Aorta (tissue), 5 donors: ENCODE data around the gene ZNF428. TPM values are rescaled to one million over a fixed set of nuclear protein-coding genes. Genes with fewer than 3 reads are reported as not detected.
"Not testable (repeated sequence)": the region's sequence is repeated elsewhere in the genome, so short reads cannot be mapped to it uniquely, and the experiment has no call there.

Experiments used
- ATAC-seq: fragments of 200-7000 bp; cut with Tn5 transposase; one replicate; pipeline ENCODE4 v1.9.1; 2022; ENCODE audit warnings: moderate library complexity; ENCODE audit not compliant: low FRiP score
- DNase-seq, 2 donors: peaks; one replicate each; pipeline ENCODE4 v3.0.0-alpha.2; 2020
- H3K27ac ChIP-seq, 2 donors: one replicate each; pipeline ENCODE4 v1.5.1; 2013; ENCODE audit warnings: low read length in 2 of 2, mild to moderate bottlenecking in 2 of 2, moderate library complexity in 2 of 2, control low read depth in 1 of 2, inconsistent platforms in 1 of 2, low read depth in 1 of 2
- H3K27me3 ChIP-seq, 2 donors: one replicate each; pipeline ENCODE4 v1.6.1; 2013; ENCODE audit warnings: control low read depth in 1 of 2, low read length in 1 of 2, mild to moderate bottlenecking in 1 of 2, moderate library complexity in 1 of 2; ENCODE audit not compliant: insufficient read depth in 2 of 2, control insufficient read depth in 1 of 2
- H3K36me3 ChIP-seq, 2 donors: one replicate each; pipeline ENCODE4 v1.6.1; 2013; ENCODE audit warnings: control low read depth in 1 of 2, low read length in 1 of 2, mild to moderate bottlenecking in 1 of 2; ENCODE audit not compliant: insufficient read depth in 2 of 2, control insufficient read depth in 1 of 2
- H3K4me1 ChIP-seq, 2 donors: one replicate each; pipeline ENCODE4 v1.6.1; 2013; ENCODE audit warnings: low read length in 2 of 2, control low read depth in 1 of 2, mild to moderate bottlenecking in 1 of 2, moderate library complexity in 1 of 2; ENCODE audit not compliant: insufficient read depth in 2 of 2, control insufficient read depth in 1 of 2
- H3K4me3 ChIP-seq, 2 donors: one replicate each; pipeline ENCODE4 v1.5.1; 2013; ENCODE audit warnings: low read length in 2 of 2, control low read depth in 1 of 2, mild to moderate bottlenecking in 1 of 2
- H3K9me3 ChIP-seq: one replicate; pipeline ENCODE4 v1.6.1; 2013; ENCODE audit warnings: mild to moderate bottlenecking, low read length; ENCODE audit not compliant: control insufficient read depth
- WGBS, 2 donors: extraction: QIAGEN DNeasy Blood & Tissue Kit; methylation state at CpG; one replicate each; pipeline ENCODE4 v1.1.7; 2013; 5-methylcytosine and 5-hydroxymethylcytosine counted together
- intact Hi-C, 2 donors: fragments of 100-400 bp; cut with DNase I; formaldehyde crosslinking; loops; one replicate each; pipeline versions ENCODE4 v1.14.2 to v1.15.0; 2022
- polyA plus RNA-seq, 2 donors: library from polyadenylated mRNA; stranded (reverse); fragments of 200-250 nt; gene quantifications; one replicate each; pipeline ENCODE4 v1.2.3, GENCODE V29; 2013
- total RNA-seq, 2 donors: library from RNA; stranded (reverse); fragmentation: NEBNext Ultra II Directional; extraction: Animal tissue kit (Norgen Biotek cat#: 25700); gene quantifications; one replicate each; pipeline ENCODE4 v1.2.1, GENCODE V29; 2021
- donor health status: healthy with polysubstance abuse.
- donor health status: Bipolar disorder and iron deficiency.
- donor health status: DM: no; HTN: no; CAD: no.
- donor health status: DM: no; HTN: no; CAD: no.
- donor health status: DM: yes; HTN: yes; CAD: no.

ZNF428 gene
- total and polyA plus RNA-seq, 4 donors = 26.2 to 54.2 (median 35.8) TPM

DNA sequence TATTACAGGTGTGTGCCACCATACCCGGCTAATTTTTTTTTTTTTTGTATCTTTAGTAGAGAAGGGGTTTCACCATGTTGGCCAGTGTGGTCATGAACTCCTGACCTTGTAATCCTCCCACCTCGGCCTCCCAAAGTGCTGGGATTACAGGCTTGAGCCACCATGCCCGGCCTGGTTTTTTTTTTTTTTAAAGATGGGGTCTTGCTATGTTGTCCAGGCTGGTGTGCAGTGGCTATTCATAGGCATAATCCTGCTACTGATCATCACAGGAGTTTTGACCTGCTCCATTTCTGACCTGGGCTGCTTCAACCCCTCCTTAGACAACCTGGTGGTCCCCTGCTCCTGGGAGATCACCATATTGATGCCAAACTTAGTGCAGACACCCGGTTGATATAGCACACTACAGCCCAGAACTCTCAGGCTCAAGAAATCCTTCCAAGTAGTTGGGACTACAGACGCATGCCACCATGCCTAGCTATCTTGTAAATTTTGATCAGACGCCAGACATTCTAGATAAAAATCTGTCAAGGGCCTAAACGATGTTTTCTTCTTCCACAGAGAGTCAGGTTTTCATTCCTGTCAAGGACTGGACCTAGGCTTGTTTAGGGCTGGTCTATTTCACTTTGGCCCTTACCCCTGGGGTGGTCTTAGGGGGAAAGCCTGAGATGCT is 41.0 kb upstream of the ZNF428 start:
- H3K4me1 ChIP-seq = no peaks in the 10 kb centered on the region
- intact Hi-C loops = loop anchor here in 1 of 2 donors (10.0 kb wide), 1 partner anchor 126 kb away; the partner anchor contains the start of gene ZNF575
- 78 to 79% methylated on average over 7 of the region's 7 CpGs for WGBS, 2 donors
- H3K4me3 ChIP-seq = no peak overlapping the region
- H3K27me3 ChIP-seq = no peaks in the 10 kb centered on the region
- DNase-seq (no peak), ATAC-seq (no peak)
- no peak overlapping the region for H3K27ac ChIP-seq
- H3K9me3 ChIP-seq = peaks cover 1% of the 10 kb centered on the region
- H3K36me3 ChIP-seq = peaks cover 0 to 3% of the 10 kb centered on the region in 2 donors

DNA sequence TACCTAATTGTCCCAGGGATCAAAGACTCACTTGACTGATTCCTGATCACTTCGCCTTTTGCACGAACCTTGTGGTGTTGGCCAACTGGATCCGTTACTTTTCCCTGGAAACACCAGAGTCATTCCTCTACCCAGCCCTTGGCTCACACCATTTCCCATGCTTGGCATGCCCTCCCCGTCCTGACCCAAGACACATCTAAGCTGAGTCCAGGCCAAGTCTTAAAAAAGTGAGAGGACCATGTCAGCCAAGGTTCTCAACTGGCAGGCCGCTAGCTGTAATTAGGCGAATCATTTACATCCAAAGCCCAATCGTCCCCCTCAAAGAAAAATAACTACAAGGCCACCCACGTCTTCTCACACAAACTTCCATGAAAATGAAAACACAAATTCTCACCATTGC is 39.1 kb upstream of the ZNF428 start:
- Histone ChIP-seq H3K36me3 (peaks cover 0 to 2% of the 10 kb centered on the region in 2 donors), H3K27ac (no peak overlapping the region), H3K4me1 (no peaks in the 10 kb centered on the region), H3K27me3 (no peaks in the 10 kb centered on the region), H3K4me3 (no peak overlapping the region), H3K9me3 (peaks cover 1% of the 10 kb centered on the region)
- WGBS, 2 donors = 76 to 83% methylated on average over 8 of the region's 8 CpGs
- ATAC-seq = no peak
- intact Hi-C loops = no loop called here
- no peak for DNase-seq

DNA sequence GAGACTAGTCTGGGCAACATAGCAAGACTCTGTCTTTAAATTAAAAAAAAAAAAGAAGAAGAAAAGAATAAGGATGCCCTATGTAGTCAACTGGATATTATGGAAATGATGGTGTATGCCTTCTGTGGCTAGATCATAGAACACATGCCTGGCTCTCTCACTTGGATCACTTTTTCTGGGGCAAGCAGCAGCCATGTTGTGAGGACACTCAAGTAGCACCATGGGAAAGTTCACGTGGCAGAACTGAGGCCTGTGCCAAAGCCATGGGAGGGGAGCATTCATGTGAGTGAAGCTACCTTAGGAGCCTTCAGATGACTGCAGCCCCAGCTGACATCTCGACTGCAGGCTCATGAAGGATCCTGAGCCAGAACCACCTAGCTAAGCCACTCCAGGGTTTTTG is 38.6 kb upstream of the ZNF428 start:
- H3K9me3 ChIP-seq = peaks cover 1% of the 10 kb centered on the region
- peaks cover 0 to 2% of the 10 kb centered on the region in 2 donors for H3K36me3 ChIP-seq
- DNase-seq (no peak), ATAC-seq (no peak)
- WGBS, 2 donors = 94% methylated on average over 2 of the region's 2 CpGs
- intact Hi-C loops = no loop called here
- no peak overlapping the region for H3K4me3 ChIP-seq
- no peaks in the 10 kb centered on the region for H3K27me3 ChIP-seq
- H3K27ac ChIP-seq = no peak overlapping the region
- no peaks in the 10 kb centered on the region for H3K4me1 ChIP-seq

DNA sequence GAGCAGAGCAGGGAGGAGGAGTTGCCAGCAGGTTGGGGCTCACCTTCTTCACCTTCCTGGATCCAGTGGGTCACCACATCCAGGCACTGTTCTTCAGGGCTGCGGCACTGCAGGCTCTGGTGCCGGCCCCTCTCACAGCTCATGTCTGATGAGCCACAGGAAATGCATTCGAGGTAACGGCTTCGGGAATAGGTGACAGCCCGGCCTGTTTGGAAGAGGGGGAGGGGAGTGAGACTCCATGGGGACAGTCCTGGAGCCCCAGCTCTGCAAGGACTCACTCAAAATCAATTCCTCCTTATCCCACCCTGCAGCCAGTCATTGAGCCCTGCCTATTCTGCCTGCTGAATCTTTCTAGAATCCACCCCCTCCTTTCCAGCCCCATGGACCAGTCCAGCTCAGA is 37.0 kb upstream of the ZNF428 start:
- peaks cover 1% of the 10 kb centered on the region for H3K9me3 ChIP-seq
- no peaks in the 10 kb centered on the region for H3K27me3 ChIP-seq
- no peak overlapping the region for H3K27ac ChIP-seq
- no peak for ATAC-seq
- DNase-seq = no peak
- intact Hi-C loops = no loop called here
- H3K4me3 ChIP-seq = no peak overlapping the region
- H3K36me3 ChIP-seq = peaks cover 0 to 2% of the 10 kb centered on the region in 2 donors
- WGBS, 2 donors = 88 to 98% methylated on average over 6 of the region's 6 CpGs
- no peaks in the 10 kb centered on the region for H3K4me1 ChIP-seq

DNA sequence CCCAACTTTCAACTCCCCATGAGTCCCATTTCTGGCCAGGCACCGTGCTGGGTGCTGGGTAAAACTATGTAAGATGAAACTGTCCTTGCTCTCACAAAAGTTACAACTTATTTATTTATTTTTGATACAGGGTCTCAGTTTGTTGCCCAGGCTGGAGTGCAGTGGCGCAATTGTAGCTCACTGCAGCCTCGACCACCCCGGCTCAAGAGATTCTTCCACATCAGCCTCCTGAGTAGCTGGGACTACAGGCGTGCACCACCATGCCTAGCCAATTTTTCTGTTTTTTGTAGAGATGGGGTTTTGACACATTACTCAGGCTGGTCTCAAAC is 33.1 kb upstream of the ZNF428 start:
- intact Hi-C loops = loop anchor here in 1 of 2 donors (5.0 kb wide), 1 partner anchor 115 kb away; no protein-coding TSS in a partner anchor
- Histone ChIP-seq H3K36me3 (peaks cover 0 to 2% of the 10 kb centered on the region in 2 donors), H3K9me3 (no peaks in the 10 kb centered on the region), H3K4me3 (no peak overlapping the region), H3K27me3 (no peaks in the 10 kb centered on the region), H3K4me1 (no peaks in the 10 kb centered on the region), H3K27ac (no peak overlapping the region)
- ATAC-seq (no peak), DNase-seq (no peak)
- WGBS, 2 donors = 65 to 73% methylated on average over 5 of the region's 5 CpGs

DNA sequence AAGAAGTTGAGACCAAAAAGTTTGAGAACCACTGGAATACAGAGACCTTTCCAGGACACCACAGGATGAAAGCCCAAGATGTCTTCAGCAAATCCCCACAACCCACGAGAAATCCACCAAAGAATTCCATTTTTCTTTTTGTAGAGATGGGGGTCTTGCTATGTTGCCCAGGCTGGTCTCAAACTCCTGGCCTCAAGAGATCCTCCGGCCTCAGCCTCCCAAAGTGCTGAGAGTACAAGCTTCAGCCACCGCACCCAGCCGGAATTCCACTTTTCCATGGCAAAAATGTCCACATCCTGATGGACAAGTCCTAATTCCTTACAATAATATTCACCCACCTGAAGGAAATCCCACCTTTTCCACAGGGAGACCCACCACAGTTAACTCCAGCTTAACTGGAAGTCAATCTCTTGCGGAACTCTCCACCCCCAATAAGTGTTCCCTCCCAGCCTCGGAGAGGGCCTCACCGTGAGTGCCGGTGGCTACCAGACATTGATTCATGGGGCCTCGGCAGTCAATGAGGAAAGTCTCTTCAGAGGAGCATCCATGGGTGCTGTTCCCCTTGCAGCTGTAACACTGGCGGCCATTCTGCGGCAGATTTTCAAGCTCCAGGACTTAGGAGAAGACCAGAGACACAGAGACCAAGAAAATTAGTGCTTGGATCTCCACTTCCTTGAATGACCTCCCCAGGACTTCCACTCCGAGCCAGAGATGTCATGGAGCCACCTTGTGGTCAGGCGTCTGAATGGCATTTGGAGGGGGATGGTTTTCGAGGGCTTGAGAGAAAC is 32.5 kb upstream of the ZNF428 start:
- intact Hi-C loops = loop anchor here in 1 of 2 donors (5.0 kb wide), 1 partner anchor 115 kb away; no protein-coding TSS in a partner anchor
- Histone ChIP-seq H3K4me1 (no peaks in the 10 kb centered on the region), H3K27me3 (no peaks in the 10 kb centered on the region), H3K27ac (no peak overlapping the region), H3K36me3 (peaks cover 0 to 2% of the 10 kb centered on the region in 2 donors), H3K4me3 (no peak overlapping the region), H3K9me3 (no peaks in the 10 kb centered on the region)
- DNase-seq = no peak
- peak; percentile 60 for ATAC-seq
- WGBS, 2 donors = 55 to 62% methylated on average over 14 of the region's 14 CpGs

DNA sequence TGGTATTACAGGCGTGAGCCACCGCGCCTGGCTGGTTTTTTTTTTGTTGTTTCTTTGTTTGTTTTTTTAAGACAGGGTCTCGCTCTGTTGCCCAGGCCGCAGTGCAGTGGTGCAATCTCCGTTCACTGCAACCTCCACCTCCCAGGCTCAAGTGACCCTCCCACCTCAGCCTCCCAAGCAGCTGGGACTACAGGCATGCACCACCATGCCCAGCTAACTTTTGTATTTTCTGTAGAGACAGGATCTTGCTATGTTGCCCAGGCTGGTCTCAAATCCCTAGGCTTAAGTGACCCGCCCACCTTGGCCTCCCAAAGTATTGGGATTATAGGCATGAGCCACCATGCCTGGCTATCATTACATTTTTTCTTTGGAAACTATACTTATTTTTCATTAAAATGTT is 30.8 kb upstream of the ZNF428 start:
- not testable (repeated sequence) for DNase-seq, H3K27me3 ChIP-seq, H3K4me3 ChIP-seq, H3K27ac ChIP-seq, H3K9me3 ChIP-seq, ATAC-seq, H3K4me1 ChIP-seq, H3K36me3 ChIP-seq
- WGBS, 2 donors = 96 to 97% methylated on average over 7 of the region's 7 CpGs
- intact Hi-C loops = loop anchor here in 1 of 2 donors (5.0 kb wide), 1 partner anchor 113 kb away; no protein-coding TSS in a partner anchor

DNA sequence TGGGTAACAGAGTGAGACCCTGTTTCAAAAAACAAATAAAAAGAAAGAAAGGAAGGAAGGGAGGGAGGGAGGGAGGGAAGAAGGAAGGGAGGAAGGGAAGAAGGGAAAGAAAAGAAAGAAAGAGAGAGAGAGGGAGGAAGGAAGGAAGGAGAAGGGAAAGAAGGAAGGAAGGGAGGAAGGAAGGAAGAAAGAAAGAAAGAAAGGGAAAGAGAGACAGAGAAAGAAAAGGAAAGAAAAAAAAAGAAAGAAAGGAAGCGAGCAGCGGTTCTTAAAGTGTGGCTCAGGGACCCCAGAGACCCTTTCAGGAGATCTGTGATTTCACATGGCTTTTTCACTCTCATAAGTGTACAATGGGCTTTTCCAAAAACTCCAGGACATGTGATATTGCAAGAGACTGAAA is 30.1 kb upstream of the ZNF428 start:
- 84 to 92% methylated on average over 2 of the region's 2 CpGs for WGBS, 2 donors
- Histone ChIP-seq H3K36me3 (peaks cover 0 to 2% of the 10 kb centered on the region in 2 donors), H3K4me1 (no peaks in the 10 kb centered on the region), H3K9me3 (peaks cover 2% of the 10 kb centered on the region), H3K27ac (no peak overlapping the region), H3K27me3 (no peaks in the 10 kb centered on the region), H3K4me3 (no peak overlapping the region)
- intact Hi-C loops = no loop called here
- DNase-seq = no peak
- ATAC-seq = no peak

DNA sequence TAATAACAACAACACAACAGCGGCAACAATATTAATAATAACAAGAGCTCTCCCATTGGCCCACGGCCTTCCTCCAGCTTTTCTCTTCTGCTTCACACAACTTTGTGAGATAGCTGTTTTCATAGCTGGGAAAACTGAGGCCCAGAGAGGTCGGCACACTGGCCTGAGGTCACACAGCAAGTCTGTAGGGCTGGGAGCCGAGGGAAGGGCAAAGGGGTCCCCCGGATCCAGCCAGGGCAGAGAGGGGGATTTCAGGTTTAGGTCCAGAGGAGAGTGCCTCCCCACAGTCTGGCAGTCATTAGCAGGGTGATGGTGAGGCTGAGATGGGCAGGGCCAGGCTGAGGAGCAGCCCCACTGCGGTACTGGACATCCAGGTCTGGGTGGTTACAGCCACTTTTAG is 29.2 kb upstream of the ZNF428 start:
- H3K36me3 ChIP-seq = peaks cover 0 to 2% of the 10 kb centered on the region in 2 donors
- 96 to 97% methylated on average over 6 of the region's 6 CpGs for WGBS, 2 donors
- DNase-seq (no peak), ATAC-seq (no peak)
- no peaks in the 10 kb centered on the region for H3K4me1 ChIP-seq
- no peak overlapping the region for H3K27ac ChIP-seq
- no peaks in the 10 kb centered on the region for H3K27me3 ChIP-seq
- intact Hi-C loops = no loop called here
- H3K9me3 ChIP-seq = peaks cover 2% of the 10 kb centered on the region
- H3K4me3 ChIP-seq = no peak overlapping the region
